ENCODE measurements around the gene CFAP99.

Gene CFAP99

DNA sequence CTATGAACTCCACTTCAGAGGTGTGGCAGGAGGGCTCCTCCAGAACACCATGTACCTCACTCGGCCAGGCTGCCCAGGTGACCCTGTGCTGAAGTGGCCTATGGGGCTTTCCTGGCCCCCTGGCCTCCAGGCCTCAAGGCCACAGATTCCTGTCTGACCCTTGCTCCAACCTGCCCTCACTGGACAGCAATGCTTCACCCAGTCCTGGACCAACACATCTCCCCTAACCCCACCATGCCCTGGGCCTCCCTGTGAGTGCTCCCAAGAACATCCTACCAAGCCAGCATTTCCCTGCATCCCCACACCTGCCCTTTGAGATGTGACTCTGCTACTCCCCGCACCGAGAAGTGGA is 10.8 kb upstream of the CFAP99 start:
- Mint-ChIP-seq H3K9me3 (no peaks in the 10 kb centered on the region), H3K4me1 (peaks cover 52% of the 10 kb centered on the region)

DNA sequence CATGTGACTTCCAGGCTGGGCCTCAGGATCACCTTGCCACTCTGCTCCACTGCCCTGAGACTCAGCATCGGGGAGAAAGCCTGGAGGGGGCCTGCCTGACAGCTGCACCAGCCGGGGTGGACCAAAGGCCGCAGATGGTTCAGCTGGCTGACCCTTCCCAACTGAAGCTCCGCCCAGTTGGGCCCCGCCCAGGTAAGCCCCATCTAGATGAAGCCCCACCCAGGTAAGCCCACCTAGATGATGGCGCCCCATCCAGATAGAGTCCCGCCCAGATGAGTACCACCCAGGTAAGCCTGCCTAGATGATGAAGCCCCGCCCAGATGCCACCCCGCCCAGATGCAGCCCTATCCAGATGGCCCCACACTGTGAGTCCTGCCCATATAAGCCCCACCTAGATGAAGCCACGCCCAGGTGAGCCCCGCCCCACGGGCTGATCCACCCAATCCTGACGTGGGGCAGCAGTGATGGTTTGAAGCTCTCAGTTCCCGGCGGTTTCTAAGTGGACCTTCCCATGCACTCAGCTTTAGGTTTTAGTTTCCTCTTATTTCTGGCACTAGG is 10.3 kb upstream of the CFAP99 start:
- Mint-ChIP-seq H3K4me1 (peaks cover 52% of the 10 kb centered on the region), H3K27ac (ENCODE audit: low read depth) (peak overlapping the region; percentile 48), H3K27me3 (no peaks in the 10 kb centered on the region), H3K9me3 (no peaks in the 10 kb centered on the region), H3K4me3 (no peak overlapping the region), H3K36me3 (ENCODE audit: insufficient read depth) (peaks cover 30% of the 10 kb centered on the region)
- ATAC-seq (replicated peaks; ENCODE audit: extremely low read depth, poor library complexity, severe bottlenecking) (no peak), DNase-seq (ENCODE audit: low spot score in 2 of 2) (no peak)

More for the DNA sequence above, 10.8 kb upstream of the CFAP99 start:
- peaks cover 25% of the 10 kb centered on the region for H3K36me3 Mint-ChIP-seq (ENCODE audit: insufficient read depth)
- DNase-seq (ENCODE audit: low spot score in 2 of 2): no peak
- H3K27me3 Mint-ChIP-seq: no peaks in the 10 kb centered on the region
- peak overlapping the region; percentile 48 for H3K27ac Mint-ChIP-seq (ENCODE audit: low read depth)
- ATAC-seq (replicated peaks; ENCODE audit: extremely low read depth, poor library complexity, severe bottlenecking): no peak
- H3K4me3 Mint-ChIP-seq: peak overlapping the region; percentile 25

DNA sequence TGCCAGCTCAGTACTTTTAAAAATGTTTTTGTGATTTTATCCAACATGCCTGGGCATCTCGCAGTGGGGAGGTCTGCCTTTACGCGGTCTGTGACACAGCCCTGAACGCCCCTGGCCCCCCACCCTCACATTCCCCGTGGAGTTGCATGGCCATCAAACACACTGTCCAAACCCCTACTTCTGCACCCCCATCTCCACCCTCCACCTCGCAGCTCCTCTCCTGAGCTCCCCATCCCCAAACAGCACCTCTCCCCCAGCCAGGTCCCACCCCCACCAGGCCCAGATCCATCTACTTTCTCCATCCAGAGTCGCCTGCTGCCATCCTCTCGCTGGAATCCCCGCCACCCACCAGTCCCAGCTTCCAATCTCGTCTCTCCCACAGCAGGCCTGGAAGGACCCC is 9.8 kb upstream of the CFAP99 start:
- Mint-ChIP-seq H3K27ac (ENCODE audit: low read depth) (peak overlapping the region; percentile 48), H3K4me3 (no peak overlapping the region), H3K4me1 (peaks cover 57% of the 10 kb centered on the region), H3K27me3 (no peaks in the 10 kb centered on the region), H3K9me3 (no peaks in the 10 kb centered on the region), H3K36me3 (ENCODE audit: insufficient read depth) (peaks cover 33% of the 10 kb centered on the region)
- ATAC-seq (replicated peaks; ENCODE audit: extremely low read depth, poor library complexity, severe bottlenecking) (no peak), DNase-seq (ENCODE audit: low spot score in 2 of 2) (no peak)

DNA sequence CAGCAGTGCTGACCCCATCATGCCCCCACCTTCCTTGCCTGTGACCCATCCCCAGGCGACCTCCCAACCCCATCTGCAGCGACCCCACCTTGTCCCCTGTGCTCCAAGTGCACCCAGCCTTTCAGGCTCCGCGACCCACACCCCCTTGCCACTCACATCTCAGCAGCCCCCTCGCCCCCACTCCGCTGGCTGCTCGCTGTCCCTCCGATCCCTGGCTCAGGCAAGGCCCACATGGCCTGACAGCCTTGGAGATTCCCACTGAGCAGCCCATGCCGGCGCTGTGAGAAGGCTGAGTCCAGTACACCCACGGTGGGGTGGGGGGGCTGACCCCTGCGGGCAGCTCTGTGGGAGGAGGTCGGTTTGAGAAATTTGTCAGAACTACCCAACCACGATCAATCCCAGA is 9.4 kb upstream of the CFAP99 start:
- ATAC-seq (replicated peaks; ENCODE audit: extremely low read depth, poor library complexity, severe bottlenecking): no peak
- Mint-ChIP-seq H3K4me3 (no peak overlapping the region), H3K9me3 (no peaks in the 10 kb centered on the region), H3K36me3 (ENCODE audit: insufficient read depth) (peaks cover 36% of the 10 kb centered on the region), H3K27me3 (no peaks in the 10 kb centered on the region), H3K4me1 (peaks cover 57% of the 10 kb centered on the region), H3K27ac (ENCODE audit: low read depth) (no peak overlapping the region)
- DNase-seq (ENCODE audit: low spot score in 2 of 2): no peak

DNA sequence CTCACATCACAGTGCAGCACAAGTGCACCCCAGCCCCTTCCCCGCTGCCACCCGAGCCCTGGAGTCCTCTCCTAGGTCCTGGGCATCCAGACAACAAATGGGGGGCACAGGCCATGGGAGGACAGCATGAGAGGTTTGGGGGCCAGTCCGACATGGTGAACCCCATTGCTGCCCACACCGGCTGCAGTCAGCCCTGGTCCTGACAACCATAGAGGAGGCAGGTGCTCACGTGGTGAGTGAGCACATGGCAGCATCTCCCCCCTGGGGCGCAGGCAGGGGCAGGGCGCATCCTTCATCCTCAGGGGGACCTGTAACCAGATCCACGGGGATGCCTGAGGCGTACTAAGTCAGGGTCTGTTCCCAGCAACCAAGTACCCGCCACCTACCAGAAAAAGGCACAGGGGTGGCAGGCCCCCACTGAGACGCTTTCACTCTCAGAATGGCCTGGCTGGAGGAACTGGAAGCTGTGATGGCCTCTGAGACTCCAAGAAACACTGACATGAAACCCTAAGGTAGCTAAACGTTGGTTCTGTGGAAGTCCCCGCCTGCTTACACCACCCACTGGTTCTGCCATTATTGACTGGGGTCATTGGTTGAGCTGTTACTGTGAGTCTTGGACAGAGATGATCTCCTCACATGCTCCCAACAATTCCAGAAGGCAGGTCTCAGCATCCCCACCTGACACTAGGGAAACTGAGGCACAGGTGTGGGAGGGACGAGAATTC is 6.8 kb upstream of the CFAP99 start:
- H3K36me3 Mint-ChIP-seq (ENCODE audit: insufficient read depth): peaks cover 42% of the 10 kb centered on the region
- H3K27me3 Mint-ChIP-seq: no peaks in the 10 kb centered on the region
- ATAC-seq (replicated peaks; ENCODE audit: extremely low read depth, poor library complexity, severe bottlenecking): no peak
- no peaks in the 10 kb centered on the region for H3K9me3 Mint-ChIP-seq
- peaks cover 66% of the 10 kb centered on the region for H3K4me1 Mint-ChIP-seq
- peak overlapping the region; percentile 78 for H3K4me3 Mint-ChIP-seq
- no peak for DNase-seq (ENCODE audit: low spot score in 2 of 2)
- peak overlapping the region; percentile 98 for H3K27ac Mint-ChIP-seq (ENCODE audit: low read depth)

DNA sequence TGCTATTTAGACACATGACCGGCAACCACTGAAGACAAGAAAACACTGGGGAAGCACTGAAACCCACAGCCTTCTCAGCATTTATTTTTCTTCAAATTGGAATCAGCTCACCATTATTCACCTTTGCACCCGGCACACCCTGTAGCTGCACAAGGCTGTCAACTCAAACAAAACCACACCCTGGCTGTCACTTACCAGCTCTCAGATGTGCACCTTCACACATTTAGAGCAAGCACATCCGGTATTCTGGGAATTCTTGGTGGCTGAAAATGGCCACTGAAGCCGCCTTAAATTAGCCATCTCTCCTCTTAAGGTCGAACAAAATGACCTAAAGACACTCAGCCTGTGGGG is 6.2 kb upstream of the CFAP99 start:
- Mint-ChIP-seq H3K4me3 (peak overlapping the region; percentile 78), H3K4me1 (peaks cover 63% of the 10 kb centered on the region), H3K27me3 (no peaks in the 10 kb centered on the region), H3K9me3 (no peaks in the 10 kb centered on the region), H3K36me3 (ENCODE audit: insufficient read depth) (peaks cover 39% of the 10 kb centered on the region), H3K27ac (ENCODE audit: low read depth) (peak overlapping the region; percentile 98)
- DNase-seq (ENCODE audit: low spot score in 2 of 2) (peak in 1 of 2 donors; percentile 76), ATAC-seq (replicated peaks; ENCODE audit: extremely low read depth, poor library complexity, severe bottlenecking) (peak; percentile 66)

DNA sequence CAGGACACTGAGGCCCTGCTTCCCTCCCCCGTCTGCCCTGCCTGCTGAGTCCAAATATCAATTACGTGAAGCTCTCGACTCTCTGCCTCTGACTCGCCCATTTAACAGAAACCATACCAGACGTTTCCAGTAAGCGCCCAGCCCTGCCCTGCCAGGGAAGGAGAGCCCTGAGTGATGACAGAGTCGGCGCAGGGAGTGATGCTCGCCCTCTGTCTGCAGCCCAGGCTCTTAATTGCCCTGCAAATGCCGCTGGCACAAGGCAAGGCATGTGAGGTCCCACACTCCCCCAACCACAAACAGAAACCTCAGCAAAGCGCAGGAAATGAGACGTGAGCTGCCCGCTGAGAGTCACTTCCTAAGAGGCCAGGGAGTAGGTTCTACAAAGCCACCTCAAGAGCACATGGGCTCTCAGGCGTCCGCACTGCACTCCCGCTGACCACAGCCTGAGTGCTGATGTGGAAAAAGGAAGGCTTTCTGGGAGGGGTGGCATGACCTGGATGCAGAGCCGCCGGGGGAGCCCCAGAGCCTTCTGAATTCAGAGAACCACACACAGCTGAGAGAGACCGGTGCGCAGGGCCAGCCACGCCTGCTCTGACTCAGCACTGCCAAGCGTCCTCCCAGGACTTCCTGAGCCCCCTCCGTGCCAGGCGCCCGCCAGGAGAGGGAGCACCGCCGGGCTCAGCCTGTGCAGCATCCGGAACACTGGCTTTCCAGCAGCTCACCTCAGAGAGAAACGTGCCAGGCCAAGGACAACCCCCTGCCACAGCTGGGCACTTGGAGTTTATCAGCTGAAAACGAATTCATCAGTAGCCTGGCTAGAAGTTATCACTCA is 5.7 kb upstream of the CFAP99 start:
- H3K27me3 Mint-ChIP-seq: no peaks in the 10 kb centered on the region
- H3K4me3 Mint-ChIP-seq: peak overlapping the region; percentile 78
- H3K36me3 Mint-ChIP-seq (ENCODE audit: insufficient read depth): peaks cover 37% of the 10 kb centered on the region
- H3K27ac Mint-ChIP-seq (ENCODE audit: low read depth): peak overlapping the region; percentile 98
- ATAC-seq (replicated peaks; ENCODE audit: extremely low read depth, poor library complexity, severe bottlenecking) (peak; percentile 80), DNase-seq (ENCODE audit: low spot score in 2 of 2) (peak; percentile 80 to 94)
- H3K9me3 Mint-ChIP-seq: no peaks in the 10 kb centered on the region
- H3K4me1 Mint-ChIP-seq: peaks cover 63% of the 10 kb centered on the region

DNA sequence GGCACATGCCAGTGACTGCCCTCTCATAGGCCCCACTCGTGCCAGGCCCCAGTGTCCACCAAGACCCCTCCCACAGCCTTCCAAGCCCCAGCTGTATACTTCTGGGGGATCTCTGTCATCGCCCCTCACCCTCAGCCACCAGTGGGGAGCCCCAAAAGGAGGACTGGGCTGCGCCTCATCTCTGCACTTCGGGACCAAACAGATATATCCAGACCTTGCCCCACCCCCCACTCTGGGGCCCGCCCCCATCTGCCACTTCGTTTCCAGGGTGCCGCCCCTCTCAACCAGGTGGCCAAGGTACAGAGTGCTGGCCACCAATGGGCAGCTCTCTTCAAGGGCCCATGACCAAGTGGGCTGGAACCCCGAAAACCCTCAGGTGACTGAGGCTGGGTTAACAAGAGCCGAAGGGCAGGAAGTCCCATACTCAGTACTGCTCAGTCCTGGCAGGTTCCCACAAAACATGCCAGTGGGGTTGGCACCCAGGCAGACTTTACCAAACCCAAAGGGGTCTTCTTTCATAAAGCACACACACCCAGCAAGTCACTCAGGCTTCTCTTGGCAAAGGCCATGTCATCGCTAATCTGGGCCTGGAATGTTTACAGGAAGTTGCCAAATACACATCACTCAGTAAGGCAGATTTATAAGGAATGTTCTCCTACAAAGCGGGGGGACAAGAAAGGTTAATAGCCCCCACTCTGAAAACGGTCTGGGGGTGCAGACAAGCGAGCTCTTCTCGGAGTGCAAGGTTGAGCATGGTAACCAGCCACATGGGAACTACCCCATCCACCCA is 4.7 kb upstream of the CFAP99 start:
- ATAC-seq (replicated peaks; ENCODE audit: extremely low read depth, poor library complexity, severe bottlenecking): no peak
- H3K4me3 Mint-ChIP-seq: peak overlapping the region; percentile 78
- peak overlapping the region; percentile 98 for H3K27ac Mint-ChIP-seq (ENCODE audit: low read depth)
- peaks cover 39% of the 10 kb centered on the region for H3K36me3 Mint-ChIP-seq (ENCODE audit: insufficient read depth)
- H3K4me1 Mint-ChIP-seq: peaks cover 65% of the 10 kb centered on the region
- H3K27me3 Mint-ChIP-seq: no peaks in the 10 kb centered on the region
- H3K9me3 Mint-ChIP-seq: no peaks in the 10 kb centered on the region
- peak in 1 of 2 donors; percentile 28 for DNase-seq (ENCODE audit: low spot score in 2 of 2)

DNA sequence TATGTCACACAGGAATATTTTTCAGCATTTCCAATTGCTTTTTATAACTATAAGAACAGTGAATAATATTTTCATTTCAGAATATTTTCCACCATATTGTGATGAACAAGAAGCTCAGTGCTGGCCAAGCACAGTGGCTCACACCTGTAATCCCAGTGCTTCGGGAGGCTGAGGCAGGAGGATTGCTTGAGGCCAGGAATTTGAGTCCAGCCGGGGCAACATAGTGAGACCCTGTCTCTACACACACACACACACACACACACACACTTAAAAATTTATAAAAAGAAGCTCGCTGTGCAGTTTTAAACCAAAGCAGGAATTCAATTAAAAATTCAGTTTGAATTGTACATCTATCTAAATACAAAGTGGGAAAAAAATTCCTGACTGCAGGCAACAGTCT is 3.5 kb upstream of the CFAP99 start:
- H3K27me3 Mint-ChIP-seq: no peaks in the 10 kb centered on the region
- no peak for DNase-seq (ENCODE audit: low spot score in 2 of 2)
- H3K9me3 Mint-ChIP-seq: no peaks in the 10 kb centered on the region
- no peak for ATAC-seq (replicated peaks; ENCODE audit: extremely low read depth, poor library complexity, severe bottlenecking)
- no peak overlapping the region for H3K27ac Mint-ChIP-seq (ENCODE audit: low read depth)
- H3K36me3 Mint-ChIP-seq (ENCODE audit: insufficient read depth): peaks cover 38% of the 10 kb centered on the region
- peaks cover 73% of the 10 kb centered on the region for H3K4me1 Mint-ChIP-seq
- H3K4me3 Mint-ChIP-seq: no peak overlapping the region

DNA sequence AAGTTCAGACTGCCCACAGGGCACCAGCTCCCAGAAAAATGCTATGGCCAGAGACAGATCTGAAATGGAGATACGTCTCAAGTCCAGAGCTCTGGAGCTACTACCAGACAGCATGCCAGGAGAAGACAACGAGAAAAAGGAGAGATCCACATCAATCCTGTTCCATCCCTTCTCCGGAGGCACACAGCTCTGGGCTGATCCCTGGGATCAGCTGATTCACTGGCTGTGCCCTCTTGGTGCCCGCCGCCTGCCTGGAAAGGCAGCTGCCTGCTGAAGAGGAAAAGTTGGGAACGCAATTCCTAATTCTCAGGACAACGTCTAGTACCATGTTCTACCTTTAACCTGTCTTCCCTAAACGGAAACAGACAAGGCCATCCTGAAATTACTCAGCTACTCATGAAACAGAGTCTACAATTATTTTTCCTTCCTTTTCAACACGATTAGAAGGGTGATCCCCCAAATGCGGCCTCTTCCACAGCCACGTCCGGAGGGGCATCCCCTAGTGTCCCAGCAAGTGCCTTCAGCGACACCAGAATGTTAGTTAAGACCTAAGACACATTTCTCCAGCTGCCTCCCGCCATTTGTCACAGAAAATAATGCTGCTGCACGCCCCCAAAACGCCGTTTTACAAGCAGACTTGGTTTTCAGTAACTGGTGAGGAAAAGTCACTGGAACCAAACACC is 2.7 kb upstream of the CFAP99 start:
- peaks cover 38% of the 10 kb centered on the region for H3K36me3 Mint-ChIP-seq (ENCODE audit: insufficient read depth)
- no peaks in the 10 kb centered on the region for H3K9me3 Mint-ChIP-seq
- H3K4me1 Mint-ChIP-seq: peaks cover 69% of the 10 kb centered on the region
- peak overlapping the region; percentile 89 for H3K27ac Mint-ChIP-seq (ENCODE audit: low read depth)
- DNase-seq (ENCODE audit: low spot score in 2 of 2) (no peak), ATAC-seq (replicated peaks; ENCODE audit: extremely low read depth, poor library complexity, severe bottlenecking) (no peak)
- peak overlapping the region; percentile 86 for H3K4me3 Mint-ChIP-seq
- H3K27me3 Mint-ChIP-seq: no peaks in the 10 kb centered on the region

DNA sequence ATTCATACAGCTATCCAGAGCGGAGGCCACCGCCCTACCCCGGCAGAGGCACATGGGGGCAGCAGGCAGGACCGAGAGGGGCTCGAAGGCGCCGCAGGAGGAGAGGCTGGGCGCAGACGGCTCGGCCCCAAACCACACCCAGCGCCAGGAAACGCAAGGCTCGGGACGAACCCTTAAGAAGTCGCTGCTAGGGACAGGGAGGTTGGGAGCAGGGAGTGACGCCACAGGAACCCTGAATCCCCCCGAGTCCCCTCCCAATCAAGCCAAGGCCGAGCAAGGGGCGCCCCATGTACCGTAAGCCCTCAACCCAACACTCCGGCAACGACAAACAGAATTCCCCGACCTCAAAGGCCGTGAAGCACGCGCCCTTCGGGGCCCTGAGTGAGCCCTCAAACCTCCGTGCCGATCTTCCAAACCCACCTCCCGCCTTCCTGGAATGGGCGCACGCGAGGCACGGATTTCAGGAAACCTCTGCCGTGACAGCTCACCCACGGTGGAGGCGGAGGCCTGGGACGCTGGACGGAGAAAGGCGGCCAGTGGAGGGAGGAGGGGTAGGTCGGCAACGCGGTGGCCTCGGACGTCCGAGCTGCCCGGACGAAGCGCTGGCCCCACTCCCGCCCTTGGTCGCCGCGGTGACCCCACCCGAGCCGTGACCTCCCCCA is 2.1 kb upstream of the CFAP99 start:
- Mint-ChIP-seq H3K27me3 (no peaks in the 10 kb centered on the region), H3K36me3 (ENCODE audit: insufficient read depth) (peaks cover 35% of the 10 kb centered on the region), H3K4me3 (peak overlapping the region; percentile 86), H3K27ac (ENCODE audit: low read depth) (peak overlapping the region; percentile 89), H3K9me3 (no peaks in the 10 kb centered on the region), H3K4me1 (peaks cover 62% of the 10 kb centered on the region)
- ATAC-seq (replicated peaks; ENCODE audit: extremely low read depth, poor library complexity, severe bottlenecking) (no peak), DNase-seq (ENCODE audit: low spot score in 2 of 2) (no peak)

Measured in central memory CD8-positive, alpha-beta T cell (primary cell).